GM20431 (cell line): ENCODE results near the gene TNKS2.
"Not testable (repeated sequence)": the region's sequence is repeated elsewhere in the genome, so short reads cannot be mapped to it uniquely, and the experiment has no call there.

Source experiments
- in situ Hi-C: fragments of 300-500 bp; cut with MseI, MboI; formaldehyde crosslinking; loops from one replicate; pipeline ENCODE4 v1.15.0; 2020; ENCODE audit warnings: low sequenced_read_pairs; ENCODE audit not compliant: unreplicated experiment

TNKS2 gene

GRCh38 chr10:91788527-91788926, 9.7 kb upstream of the TNKS2 start:
- in situ Hi-C loops = no loop called here

- in situ Hi-C loops = no loop called here
Observed at GRCh38 chr10:91796331-91797047, 1.7 kb upstream of the TNKS2 start.

GRCh38 chr10:91797048-91797690, 1.1 kb upstream of the TNKS2 start:
- in situ Hi-C loops = no loop called here

GRCh38 chr10:91798649-91799611, 704 bp downstream of the TNKS2 start:
- in situ Hi-C loops = no loop called here

GRCh38 chr10:91799612-91799975, 1.4 kb downstream of the TNKS2 start:
- in situ Hi-C loops = no loop called here

- in situ Hi-C loops = no loop called here
Observed at GRCh38 chr10:91800182-91800581, 2.0 kb downstream of the TNKS2 start.

- in situ Hi-C loops = no loop called here
Observed at GRCh38 chr10:91800756-91801155, 2.5 kb downstream of the TNKS2 start.

GRCh38 chr10:91803386-91804125, 5.3 kb downstream of the TNKS2 start:
- in situ Hi-C loops = no loop called here

GRCh38 chr10:91804126-91804510, 5.9 kb downstream of the TNKS2 start:
- in situ Hi-C loops = no loop called here

GRCh38 chr10:91805110-91805838, 7.0 kb downstream of the TNKS2 start:
- in situ Hi-C loops = no loop called here

- in situ Hi-C loops = not testable (repeated sequence)
Observed at GRCh38 chr10:91807264-91807663, 9.0 kb downstream of the TNKS2 start.

GRCh38 chr10:91813251-91813650, 15.0 kb downstream of the TNKS2 start:
- in situ Hi-C loops = no loop called here

- in situ Hi-C loops = no loop called here
Observed at GRCh38 chr10:91816981-91817380, 18.8 kb downstream of the TNKS2 start.

GRCh38 chr10:91820144-91820543, 21.9 kb downstream of the TNKS2 start:
- in situ Hi-C loops = no loop called here

- in situ Hi-C loops = no loop called here
Observed at GRCh38 chr10:91824076-91824475, 25.9 kb downstream of the TNKS2 start.

- in situ Hi-C loops = no loop called here
Observed at GRCh38 chr10:91829268-91829667, 31.0 kb downstream of the TNKS2 start.

GRCh38 chr10:91838199-91838598, 40.0 kb downstream of the TNKS2 start:
- in situ Hi-C loops = no loop called here

- in situ Hi-C loops = no loop called here
Observed at GRCh38 chr10:91843083-91843482, 44.9 kb downstream of the TNKS2 start.

- in situ Hi-C loops = no loop called here
Observed at GRCh38 chr10:91856637-91857036, 58.4 kb downstream of the TNKS2 start.

- in situ Hi-C loops = no loop called here
Observed at GRCh38 chr10:91860885-91861284, 62.7 kb downstream of the TNKS2 start.
